Neural cell (in vitro differentiated cells): Measurements from ENCODE around the gene ZNF785. TPM values are rescaled to one million over a fixed set of nuclear protein-coding genes. Genes with fewer than 3 reads are reported as not detected.
"Not testable (repeated sequence)": the region's sequence is repeated elsewhere in the genome, so short reads cannot be mapped to it uniquely, and the experiment has no call there.

Experiments
- H2AFZ ChIP-seq: fragments of 200-600, 300-800 bp; sonication (generic), shearing (Covaris generic); 2 replicates; pipeline ENCODE4 v1.6.0; 2014; ENCODE audit warnings: low read depth, mild to moderate bottlenecking, antibody characterized with exemption, low read length, moderate library complexity
- H3F3A ChIP-seq: fragments of 200-600 bp; shearing (Covaris generic); 2 replicates; pipeline ENCODE4 v1.6.1; 2016; ENCODE audit warnings: mild to moderate bottlenecking, moderate library complexity, mixed read lengths, antibody characterized with exemption, low read length; ENCODE audit not compliant: insufficient read depth, poor library complexity, severe bottlenecking
- H3K27ac ChIP-seq: fragments of 200-600, 300-800 bp; sonication (generic), shearing (Covaris generic); 2 replicates; pipeline ENCODE4 v1.5.1; 2014; ENCODE audit warnings: mild to moderate bottlenecking, low read length, moderate library complexity
- H3K27me3 ChIP-seq: fragments of 300-800, 200-600 bp; sonication (generic), shearing (Covaris generic); 2 replicates; pipeline ENCODE4 v1.6.0; 2014; ENCODE audit warnings: mild to moderate bottlenecking, low read depth, low read length, moderate library complexity; ENCODE audit not compliant: insufficient read depth
- H3K36me3 ChIP-seq: fragments of 300-800, 200-600 bp; sonication (generic), shearing (Covaris generic); 2 replicates; pipeline ENCODE4 v1.5.1; 2014; ENCODE audit warnings: mild to moderate bottlenecking, antibody characterized with exemption, low read length, moderate library complexity; ENCODE audit not compliant: insufficient read depth
- H3K4me2 ChIP-seq: fragments of 300-800, 200-600 bp; sonication (generic), shearing (Covaris generic); 2 replicates; pipeline ENCODE4 v1.6.0; 2014; ENCODE audit warnings: mild to moderate bottlenecking, low read length
- H3K4me3 ChIP-seq: fragments of 300-800, 200-600 bp; sonication (generic), shearing (Covaris generic); 2 replicates; pipeline ENCODE4 v1.5.1; 2014; ENCODE audit warnings: mild to moderate bottlenecking, low read length, moderate library complexity
- H3K79me2 ChIP-seq: fragments of 200-600 bp; shearing (Covaris generic); replicated peaks from 2 replicates; pipeline ENCODE4 v1.6.0; 2014; ENCODE audit warnings: mild to moderate bottlenecking, low read length, moderate library complexity; ENCODE audit not compliant: insufficient read depth
- H3K9ac ChIP-seq: fragments of 300-800, 200-600 bp; sonication (generic), shearing (Covaris generic); 2 replicates; pipeline ENCODE4 v1.6.1; 2016; ENCODE audit warnings: mild to moderate bottlenecking, low read length, mixed read lengths
- H3K9me2 ChIP-seq: fragments of 200-600 bp; shearing (Covaris generic); 2 replicates; pipeline ENCODE4 v1.6.1; 2016; ENCODE audit warnings: mild to moderate bottlenecking, low read length, mixed read lengths; ENCODE audit not compliant: insufficient read depth
- H3K9me3 ChIP-seq: fragments of 200-600, 300-800 bp; sonication (generic), shearing (Covaris generic); 2 replicates; pipeline ENCODE4 v1.6.1; 2016; ENCODE audit warnings: mild to moderate bottlenecking, mixed run types, low read length, moderate library complexity, mixed read lengths
- H4K20me1 ChIP-seq: fragments of 200-600 bp; shearing (Covaris generic); 2 replicates; pipeline ENCODE4 v1.6.1; 2016; ENCODE audit warnings: mild to moderate bottlenecking, mixed run types; ENCODE audit not compliant: insufficient read depth
- EP300 ChIP-seq: fragments of 450-650 bp; conservative IDR thresholded peaks from 2 replicates; pipeline ENCODE4 v1.6.1; 2014; ENCODE audit warnings: antibody characterized with exemption, mild to moderate bottlenecking, moderate library complexity; ENCODE audit not compliant: poor library complexity, severe bottlenecking
- EZH2 ChIP-seq: fragments of 200-600, 300-800 bp; shearing (Covaris generic), sonication (generic); IDR thresholded peaks from 2 replicates; pipeline ENCODE4 v1.6.1; 2014; ENCODE audit warnings: antibody characterized with exemption, low read length, borderline replicate concordance, mild to moderate bottlenecking; ENCODE audit not compliant: insufficient read depth, poor library complexity, severe bottlenecking
- MXI1 ChIP-seq: fragments of 450-650 bp; conservative IDR thresholded peaks from 2 replicates; pipeline ENCODE4 v1.6.1; 2014; ENCODE audit warnings: antibody characterized with exemption, mild to moderate bottlenecking; ENCODE audit not compliant: poor library complexity, severe bottlenecking
- POLR2AphosphoS5 ChIP-seq: IDR thresholded peaks from 2 replicates; pipeline ENCODE4 v1.6.1; 2012
- RAD21 ChIP-seq: fragments of 450-650 bp; conservative IDR thresholded peaks from 2 replicates; pipeline ENCODE4 v1.6.1; 2014; ENCODE audit warnings: antibody characterized with exemption, mild to moderate bottlenecking, moderate library complexity
- SMC3 ChIP-seq: fragments of 450-650 bp; conservative IDR thresholded peaks from 2 replicates; pipeline ENCODE4 v1.6.1; 2014; ENCODE audit warnings: antibody characterized with exemption, mild to moderate bottlenecking, moderate library complexity; ENCODE audit not compliant: poor library complexity
- TAF1 ChIP-seq: IDR thresholded peaks from 2 replicates; pipeline ENCODE4 v1.6.1; 2012; ENCODE audit warnings: low read depth
- polyA plus RNA-seq: library from polyadenylated mRNA; depleted of rRNA; stranded (reverse); fragments of >200 nt; gene quantifications from 2 replicates; pipeline ENCODE4 v1.2.3, GENCODE V29; 2014
- TF ChIP-seq, protein P1 (sequence below): IDR thresholded peaks from 2 replicates; pipeline ENCODE4 v1.6.1; 2012; ENCODE audit warnings: borderline replicate concordance
- TF ChIP-seq, protein P2 (sequence below): fragments of 450-650 bp; IDR thresholded peaks from 2 replicates; pipeline ENCODE4 v1.5.1; 2014; ENCODE audit warnings: antibody characterized with exemption, mild to moderate bottlenecking, moderate library complexity; ENCODE audit not compliant: poor library complexity, severe bottlenecking

ZNF785 gene
- polyA plus RNA-seq, 1 donor from 2014 or later, result 26.4 TPM

DNA sequence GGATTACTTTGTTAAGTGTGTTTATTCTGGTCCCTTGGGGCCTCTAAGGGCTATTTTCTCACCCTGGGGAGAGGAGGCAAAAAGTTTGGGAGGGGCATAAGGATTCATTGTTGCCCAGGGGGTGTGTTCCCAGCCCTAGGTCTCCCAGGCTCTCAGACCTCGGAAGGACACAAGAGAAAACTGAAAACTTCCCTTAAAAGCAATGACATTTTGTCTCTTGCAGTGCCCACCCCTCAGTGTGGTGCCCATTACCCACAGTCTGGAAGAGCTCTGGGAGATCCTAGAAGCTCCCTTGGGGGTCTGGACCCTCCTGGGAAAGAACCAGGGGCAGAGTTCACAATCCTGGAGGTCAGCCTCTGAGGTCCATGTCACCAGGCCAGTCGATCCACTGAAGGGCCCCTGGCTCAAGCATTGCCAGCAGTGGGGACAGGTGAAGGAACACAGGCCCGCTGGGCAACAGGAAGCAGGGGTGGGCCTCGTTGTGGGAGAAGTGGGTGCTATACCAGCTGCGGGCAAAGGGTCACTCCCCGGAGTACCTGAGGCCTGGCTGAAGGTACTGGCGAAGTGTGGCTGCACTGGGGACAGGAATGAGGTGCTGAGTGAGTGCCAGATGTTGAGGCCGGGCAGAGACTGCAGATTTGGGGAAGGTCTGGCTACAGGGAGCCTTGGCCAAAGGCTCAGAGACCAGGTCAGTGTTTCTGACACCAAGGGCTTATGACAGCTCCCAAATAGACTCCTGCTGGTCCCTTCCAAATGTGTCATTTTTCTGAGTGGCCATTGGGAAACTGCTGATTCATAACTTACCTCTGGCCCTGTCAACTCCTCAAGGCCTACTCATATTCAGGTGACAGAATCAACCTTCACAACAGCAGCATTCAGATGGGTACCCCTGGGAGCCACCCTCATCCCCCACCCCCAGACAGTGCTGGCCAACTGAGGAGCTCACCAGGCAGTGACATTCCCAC, 46.2 kb downstream of the ZNF785 start:
- Histone ChIP-seq H3K36me3 (no peaks in the 10 kb centered on the region), H3K27me3 (no peaks in the 10 kb centered on the region), H3K4me3 (no peak overlapping the region), H3K9me2 (no peaks in the 10 kb centered on the region), H3K4me2 (no peak overlapping the region), H3K9me3 (no peaks in the 10 kb centered on the region), H3F3A (peaks cover 6% of the 10 kb centered on the region), H2AFZ (no peak overlapping the region), H4K20me1 (no peaks in the 10 kb centered on the region), H3K27ac (no peak overlapping the region), H3K79me2 (peaks cover 6% of the 10 kb centered on the region), H3K9ac (no peak overlapping the region)
- TF ChIP-seq POLR2AphosphoS5 (no peak), EP300 (no peak), MXI1 (no peak), EZH2 (no peak), RAD21 (no peak), TAF1 (no peak), SMC3 (no peak)
- TF ChIP-seq, protein P1, sequence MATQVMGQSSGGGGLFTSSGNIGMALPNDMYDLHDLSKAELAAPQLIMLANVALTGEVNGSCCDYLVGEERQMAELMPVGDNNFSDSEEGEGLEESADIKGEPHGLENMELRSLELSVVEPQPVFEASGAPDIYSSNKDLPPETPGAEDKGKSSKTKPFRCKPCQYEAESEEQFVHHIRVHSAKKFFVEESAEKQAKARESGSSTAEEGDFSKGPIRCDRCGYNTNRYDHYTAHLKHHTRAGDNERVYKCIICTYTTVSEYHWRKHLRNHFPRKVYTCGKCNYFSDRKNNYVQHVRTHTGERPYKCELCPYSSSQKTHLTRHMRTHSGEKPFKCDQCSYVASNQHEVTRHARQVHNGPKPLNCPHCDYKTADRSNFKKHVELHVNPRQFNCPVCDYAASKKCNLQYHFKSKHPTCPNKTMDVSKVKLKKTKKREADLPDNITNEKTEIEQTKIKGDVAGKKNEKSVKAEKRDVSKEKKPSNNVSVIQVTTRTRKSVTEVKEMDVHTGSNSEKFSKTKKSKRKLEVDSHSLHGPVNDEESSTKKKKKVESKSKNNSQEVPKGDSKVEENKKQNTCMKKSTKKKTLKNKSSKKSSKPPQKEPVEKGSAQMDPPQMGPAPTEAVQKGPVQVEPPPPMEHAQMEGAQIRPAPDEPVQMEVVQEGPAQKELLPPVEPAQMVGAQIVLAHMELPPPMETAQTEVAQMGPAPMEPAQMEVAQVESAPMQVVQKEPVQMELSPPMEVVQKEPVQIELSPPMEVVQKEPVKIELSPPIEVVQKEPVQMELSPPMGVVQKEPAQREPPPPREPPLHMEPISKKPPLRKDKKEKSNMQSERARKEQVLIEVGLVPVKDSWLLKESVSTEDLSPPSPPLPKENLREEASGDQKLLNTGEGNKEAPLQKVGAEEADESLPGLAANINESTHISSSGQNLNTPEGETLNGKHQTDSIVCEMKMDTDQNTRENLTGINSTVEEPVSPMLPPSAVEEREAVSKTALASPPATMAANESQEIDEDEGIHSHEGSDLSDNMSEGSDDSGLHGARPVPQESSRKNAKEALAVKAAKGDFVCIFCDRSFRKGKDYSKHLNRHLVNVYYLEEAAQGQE, result no peak
- TF ChIP-seq, protein P2, sequence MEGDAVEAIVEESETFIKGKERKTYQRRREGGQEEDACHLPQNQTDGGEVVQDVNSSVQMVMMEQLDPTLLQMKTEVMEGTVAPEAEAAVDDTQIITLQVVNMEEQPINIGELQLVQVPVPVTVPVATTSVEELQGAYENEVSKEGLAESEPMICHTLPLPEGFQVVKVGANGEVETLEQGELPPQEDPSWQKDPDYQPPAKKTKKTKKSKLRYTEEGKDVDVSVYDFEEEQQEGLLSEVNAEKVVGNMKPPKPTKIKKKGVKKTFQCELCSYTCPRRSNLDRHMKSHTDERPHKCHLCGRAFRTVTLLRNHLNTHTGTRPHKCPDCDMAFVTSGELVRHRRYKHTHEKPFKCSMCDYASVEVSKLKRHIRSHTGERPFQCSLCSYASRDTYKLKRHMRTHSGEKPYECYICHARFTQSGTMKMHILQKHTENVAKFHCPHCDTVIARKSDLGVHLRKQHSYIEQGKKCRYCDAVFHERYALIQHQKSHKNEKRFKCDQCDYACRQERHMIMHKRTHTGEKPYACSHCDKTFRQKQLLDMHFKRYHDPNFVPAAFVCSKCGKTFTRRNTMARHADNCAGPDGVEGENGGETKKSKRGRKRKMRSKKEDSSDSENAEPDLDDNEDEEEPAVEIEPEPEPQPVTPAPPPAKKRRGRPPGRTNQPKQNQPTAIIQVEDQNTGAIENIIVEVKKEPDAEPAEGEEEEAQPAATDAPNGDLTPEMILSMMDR, result no peak

DNA sequence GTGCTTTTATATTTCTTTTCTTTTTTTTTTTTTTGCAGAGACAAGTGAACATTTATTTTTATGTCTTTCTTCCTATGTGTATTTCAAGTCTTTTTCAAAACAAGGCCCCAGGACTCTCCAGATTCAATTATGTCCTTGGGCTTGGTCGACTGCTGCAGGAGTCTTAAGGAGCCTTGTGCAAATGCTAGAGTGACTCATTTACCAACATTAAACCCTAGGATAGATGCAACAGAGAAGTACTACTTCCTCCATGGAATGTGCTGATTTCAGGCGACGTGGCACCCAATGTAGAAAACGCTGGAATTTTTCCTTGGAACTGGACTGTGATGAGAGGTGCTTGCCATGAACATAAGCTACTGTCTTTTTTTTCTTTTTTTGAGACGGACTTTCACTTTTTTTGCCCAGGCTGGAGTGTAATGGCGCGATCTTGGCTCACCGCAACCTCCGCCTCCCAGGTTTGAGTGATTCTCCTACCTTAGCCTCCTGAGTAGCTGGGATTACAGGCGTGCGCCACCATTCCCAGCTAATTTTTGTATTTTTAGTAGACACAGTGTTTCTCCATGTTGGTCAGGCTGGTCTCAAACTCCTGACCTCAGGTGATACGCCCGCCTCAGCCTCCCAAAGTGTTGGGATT, 49.0 kb downstream of the ZNF785 start:
- H3K4me2 ChIP-seq, result peak overlapping the region; percentile 71
- peak overlapping the region; percentile 78 for H3K4me3 ChIP-seq
- H3K27ac ChIP-seq, result not testable (repeated sequence)

More for the DNA sequence above, 49.0 kb downstream of the ZNF785 start:
- not testable (repeated sequence) for H3K27me3 ChIP-seq, H3K9ac ChIP-seq, H3F3A ChIP-seq, H2AFZ ChIP-seq, H4K20me1 ChIP-seq, H3K36me3 ChIP-seq, H3K9me3 ChIP-seq, H3K9me2 ChIP-seq
- peaks cover 11% of the 10 kb centered on the region for H3K79me2 ChIP-seq
